Stimulated activated naive CD4-positive, alpha-beta T cell treated with Interleukin-2 at 50 U/mL for 16 hours (primary cell): Measurements from ENCODE around the gene TGM4.
"Not testable (repeated sequence)": the region's sequence is repeated elsewhere in the genome, so short reads cannot be mapped to it uniquely, and the experiment has no call there.

ENCODE experiments used
- DNase-seq: peaks from one replicate; lab custom pipeline; 2025; lab: John Stamatoyannopoulos, UW

The TGM4 gene

DNA sequence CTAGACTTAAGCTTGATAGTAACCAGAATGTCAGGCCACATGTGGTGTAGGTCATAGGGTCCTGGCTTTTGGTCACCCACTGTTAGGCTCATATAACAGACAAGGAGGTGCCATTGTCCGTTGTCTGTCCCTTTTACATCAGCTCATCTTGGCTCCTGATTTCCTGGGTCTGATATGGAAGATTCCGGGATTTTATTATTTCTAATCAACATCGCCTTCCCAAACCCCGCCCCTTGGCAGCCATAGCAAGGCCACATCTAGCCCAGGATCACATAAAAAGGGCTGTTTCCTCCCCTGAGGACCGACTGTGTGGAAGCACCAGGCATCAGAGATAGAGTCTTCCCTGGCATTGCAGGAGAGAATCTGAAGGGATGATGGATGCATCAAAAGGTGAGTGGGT is at the start of gene TGM4:
Gene TGM4, plus strand, starts transcription at position 301 of the 400 bp plus-strand sequence. Its CDS starts 71 bp downstream, at position 372.
- DNase-seq, result no peak

GRCh38 chr3:44825264-44825925 is 49.0 kb upstream of the TGM4 start:
- DNase-seq, result no peak

DNA sequence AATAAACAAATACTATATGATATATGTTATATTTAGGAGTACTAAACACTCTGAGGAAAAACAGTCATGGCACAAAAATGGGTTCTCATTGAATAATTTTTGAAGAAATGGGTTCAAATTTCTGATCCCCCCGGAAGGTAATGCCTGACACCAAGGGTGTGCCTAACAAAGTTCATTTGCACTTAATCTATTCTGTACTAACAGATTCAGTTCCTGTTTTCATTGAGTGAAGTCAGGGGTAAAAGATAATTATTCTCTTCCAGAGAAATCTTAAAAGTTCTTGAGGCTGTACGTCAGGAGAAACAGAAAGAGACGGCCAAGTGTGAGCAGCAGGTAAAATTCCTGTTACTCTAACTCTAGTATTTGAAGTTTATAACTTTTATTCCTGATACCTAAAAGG is 47.2 kb upstream of the TGM4 start:
- no peak for DNase-seq

DNA sequence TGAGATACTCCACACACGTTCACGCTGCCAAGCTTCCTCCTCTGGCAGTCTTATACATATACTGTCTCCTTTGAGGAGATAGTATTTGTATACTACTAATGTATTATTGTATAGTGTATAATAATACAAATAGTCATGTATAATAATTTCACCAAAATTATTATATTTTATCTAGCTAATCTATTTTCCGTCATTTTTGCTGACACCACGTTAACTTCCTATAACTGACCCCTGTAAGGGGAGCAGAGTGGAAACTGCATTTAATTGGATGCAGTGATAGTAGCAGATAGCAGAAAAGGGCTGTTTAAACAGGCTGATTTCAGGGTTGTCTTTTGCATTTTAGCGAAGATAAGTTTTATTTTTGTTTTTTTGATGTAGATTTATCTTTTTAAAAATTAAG is 43.2 kb upstream of the TGM4 start:
- no peak for DNase-seq

GRCh38 chr3:44832032-44832431 is 42.4 kb upstream of the TGM4 start:
- DNase-seq, result no peak

DNA sequence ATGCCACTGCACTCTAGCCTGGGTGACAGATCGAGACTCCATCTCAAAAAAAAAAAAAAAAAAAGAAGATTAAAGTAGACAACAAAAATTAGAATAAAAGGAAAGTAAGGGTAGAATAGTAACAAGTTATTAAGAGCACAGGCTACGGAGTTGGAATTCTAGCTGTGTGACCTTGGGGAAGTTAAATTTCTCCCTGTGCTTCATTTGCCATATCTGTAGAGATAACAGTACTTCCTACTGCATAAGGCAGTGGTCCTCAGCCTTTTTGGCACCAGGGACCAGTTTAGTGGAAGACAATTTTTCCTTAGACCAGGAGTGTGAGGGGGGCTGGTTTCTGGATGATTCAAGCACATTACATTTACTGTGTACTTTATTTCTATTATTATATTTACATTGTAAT is 41.4 kb upstream of the TGM4 start:
- DNase-seq, result no peak

GRCh38 chr3:44833394-44833793 is 41.0 kb upstream of the TGM4 start:
- no peak for DNase-seq

DNA sequence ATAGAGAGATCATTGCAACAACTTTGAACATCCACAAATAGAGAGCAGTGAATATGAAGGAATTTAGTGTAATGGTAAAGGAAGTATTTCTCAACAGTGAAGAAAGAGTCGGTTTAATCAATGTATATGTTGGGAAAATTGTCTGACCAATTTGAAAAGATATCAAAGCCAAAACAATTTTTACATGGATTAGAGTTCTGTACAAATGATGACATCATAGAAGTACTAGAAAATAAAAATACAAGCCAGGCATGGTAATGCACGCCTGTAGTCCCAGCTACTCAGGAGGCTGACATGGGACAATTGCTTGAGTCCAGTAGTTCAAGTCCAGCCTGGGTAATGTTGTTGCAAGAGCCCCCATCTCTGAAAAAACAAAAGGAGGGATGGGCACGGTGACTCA is 38.7 kb upstream of the TGM4 start:
- no peak for DNase-seq

DNA sequence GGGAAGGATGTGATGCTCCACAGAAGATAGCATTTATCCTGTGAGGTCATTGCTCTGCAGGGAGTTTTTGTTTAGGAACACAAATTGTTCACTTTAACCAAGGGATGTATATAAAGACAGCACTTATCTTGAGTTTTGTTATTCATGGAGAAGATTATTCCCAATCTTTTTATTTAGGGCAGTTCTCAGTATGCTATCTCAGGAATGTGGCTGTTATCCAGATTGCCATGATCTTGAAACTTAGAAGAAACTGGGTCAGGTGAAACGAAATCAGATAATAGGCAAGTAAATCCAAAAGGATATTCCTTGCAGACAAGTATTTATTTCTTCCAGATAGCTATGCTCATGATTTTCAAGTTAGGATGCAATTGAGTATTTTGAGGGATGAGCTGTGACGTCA is 32.0 kb upstream of the TGM4 start:
- no peak for DNase-seq

- DNase-seq, result no peak
Observed at GRCh38 chr3:44845528-44846520, 28.6 kb upstream of the TGM4 start.

DNA sequence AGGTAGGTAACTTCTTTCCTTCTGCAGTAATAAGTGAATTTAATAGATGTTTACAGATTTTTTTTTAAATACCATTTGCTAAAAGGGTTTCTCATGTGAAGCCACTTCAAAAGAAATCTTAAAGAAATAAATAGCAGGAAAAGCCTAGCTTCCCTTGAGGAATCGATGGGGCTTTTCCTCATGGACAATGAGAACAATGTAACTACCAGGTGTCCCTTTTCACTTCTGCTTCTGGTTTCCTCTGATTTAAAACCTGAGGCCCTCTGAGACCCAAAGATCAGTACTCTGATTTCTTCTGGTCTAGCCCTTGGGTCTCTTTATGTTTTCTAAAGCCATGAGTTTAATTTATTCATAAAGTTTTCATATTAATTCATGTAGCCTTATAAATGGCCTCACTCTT is 25.8 kb upstream of the TGM4 start:
- no peak for DNase-seq

- DNase-seq, result not testable (repeated sequence)
Observed at GRCh38 chr3:44856663-44857062, 17.7 kb upstream of the TGM4 start.

GRCh38 chr3:44860117-44860516 is 14.3 kb upstream of the TGM4 start:
- no peak for DNase-seq

- DNase-seq, result peak; percentile 85
Observed at GRCh38 chr3:44861412-44862225, 12.8 kb upstream of the TGM4 start, which contains the start of gene TMEM42. Gene TMEM42 (plus strand): TSS chr3:44861912. CDS start chr3:44861925, 13 bp downstream.

DNA sequence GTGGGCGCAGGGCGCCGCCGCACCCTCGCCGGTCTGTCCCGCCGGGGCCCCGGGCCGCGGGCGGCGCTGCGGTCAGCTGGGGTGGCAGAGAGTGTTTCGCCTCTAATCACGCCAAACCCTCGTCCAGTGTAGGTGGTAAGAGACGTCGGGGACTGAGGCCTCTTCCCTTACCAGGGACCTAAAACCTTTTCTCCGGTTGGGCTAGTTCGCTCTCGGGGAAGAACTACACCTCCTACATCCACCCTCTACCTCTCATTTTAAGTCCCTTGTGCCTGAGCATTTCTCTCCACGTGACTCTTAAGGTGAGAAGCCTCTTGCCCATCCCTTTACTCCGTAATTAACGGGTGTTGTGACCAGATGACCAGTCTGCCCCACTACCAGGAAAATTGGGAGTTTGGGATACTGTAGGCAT is 12.2 kb upstream of the TGM4 start:
- DNase-seq, result no peak

DNA sequence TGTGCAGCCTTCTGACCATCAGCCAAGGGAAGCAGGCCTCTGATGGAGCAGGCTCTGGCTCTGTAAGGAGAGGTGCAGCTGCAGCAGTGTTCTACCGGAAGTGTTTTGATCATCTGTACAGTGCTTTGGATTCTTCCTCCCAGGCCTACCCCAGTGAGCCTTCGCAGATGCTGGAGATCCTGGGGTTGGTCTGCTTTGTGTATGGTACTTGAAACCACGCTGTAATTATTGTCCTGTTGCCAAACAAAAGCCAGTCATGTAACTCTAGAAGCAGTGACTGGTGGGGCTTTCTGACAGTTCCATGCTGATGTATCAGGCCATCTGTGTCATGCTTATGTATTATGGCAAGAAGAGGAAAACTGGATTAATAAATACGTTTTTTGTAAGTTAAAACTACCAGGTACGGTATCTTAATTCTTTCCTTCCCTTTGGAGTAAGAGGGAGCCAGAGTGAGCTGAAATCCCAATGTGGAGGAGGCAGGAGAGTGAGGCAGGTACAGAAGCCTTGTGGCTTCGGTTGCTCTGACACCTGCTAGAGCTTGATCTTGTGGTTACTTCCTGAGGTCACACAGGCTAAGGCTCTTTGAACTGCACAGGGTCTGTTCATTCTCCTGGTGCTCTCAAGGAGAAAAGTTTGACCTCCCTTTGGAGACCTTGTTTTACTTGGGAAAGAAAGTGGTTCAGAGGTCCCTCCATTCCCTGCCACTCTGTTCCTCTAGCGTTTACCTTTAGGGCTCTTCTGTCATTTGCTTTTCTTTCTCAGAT is 9.0 kb upstream of the TGM4 start:
- DNase-seq, result no peak

GRCh38 chr3:44867421-44868111 is 6.8 kb upstream of the TGM4 start:
- no peak for DNase-seq

DNA sequence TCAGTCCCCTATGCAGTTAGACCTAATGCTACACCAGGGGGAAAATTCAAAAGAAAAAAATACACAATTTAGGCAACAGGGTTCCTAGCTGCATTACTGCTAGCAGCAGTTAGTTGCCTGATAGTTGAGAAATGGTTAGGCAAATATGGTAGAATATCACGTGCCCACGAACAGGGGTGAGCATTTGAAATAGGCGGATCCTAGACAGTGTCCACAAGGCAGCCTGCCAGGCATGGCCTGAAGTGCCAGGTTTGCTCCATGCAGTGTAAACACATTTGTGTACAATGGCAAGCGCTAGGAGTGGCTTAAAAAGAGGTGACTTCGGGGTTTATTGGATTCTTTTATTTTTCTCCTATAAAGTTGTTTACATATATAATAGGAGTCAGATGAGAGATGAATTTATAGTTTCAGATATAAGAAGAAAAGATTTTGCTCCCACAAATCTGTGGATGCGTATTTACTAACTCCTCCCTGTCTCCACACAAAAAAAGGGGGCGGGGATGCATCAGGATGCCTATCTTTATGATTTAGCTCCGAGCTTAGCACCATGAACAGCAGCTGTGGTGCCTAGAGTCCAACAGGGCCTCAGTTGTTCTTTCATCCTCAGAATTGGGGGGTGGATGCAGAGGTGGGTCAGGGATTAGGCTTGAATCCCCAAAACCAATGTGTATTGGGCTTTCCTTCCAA is 3.9 kb upstream of the TGM4 start:
- DNase-seq, result no peak

DNA sequence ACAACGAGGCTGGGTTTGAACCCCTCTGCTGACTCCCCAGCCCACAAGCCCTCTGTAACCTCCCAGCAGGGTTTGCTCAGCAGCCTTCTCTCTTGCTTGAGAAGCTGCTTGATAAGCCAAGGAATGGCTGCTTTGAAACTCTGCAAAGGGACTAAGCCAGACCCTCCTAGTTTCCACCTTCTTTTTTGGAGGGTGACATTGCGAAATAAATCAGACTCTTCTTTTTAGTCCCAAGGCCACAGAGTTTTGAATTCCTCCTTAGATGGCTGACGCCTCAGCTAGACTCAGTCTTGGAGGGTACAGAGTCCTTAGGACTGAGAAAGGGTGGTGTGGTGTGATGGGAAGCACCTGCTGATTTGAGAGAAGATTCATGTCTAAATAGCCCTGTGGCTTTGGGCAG is 1.2 kb downstream of the TGM4 start:
- DNase-seq, result no peak

DNA sequence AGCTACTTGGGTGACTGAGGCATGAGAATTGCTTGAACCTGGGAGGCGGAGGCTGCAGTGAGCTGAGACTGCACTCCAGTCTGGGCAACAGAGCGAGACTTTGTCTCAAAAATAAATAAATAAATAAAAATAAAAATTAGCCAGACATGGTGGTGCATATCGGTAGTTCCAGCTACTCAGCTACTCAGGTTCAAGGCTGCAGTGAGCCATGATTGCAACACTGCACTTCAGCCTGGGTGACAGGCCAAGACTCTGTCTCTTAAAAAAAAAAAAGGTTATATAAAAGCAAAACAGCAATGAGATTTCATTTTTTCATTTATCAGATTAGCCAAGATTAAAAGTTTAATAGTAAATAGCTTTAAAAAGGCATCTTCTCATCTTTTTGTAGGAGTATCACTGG is 2.9 kb downstream of the TGM4 start:
- DNase-seq, result no peak
